ENCODE data around the gene ACSF3. TPM values are rescaled to one million over a fixed set of nuclear protein-coding genes. Genes with fewer than 3 reads are reported as not detected.

ACSF3 gene
- total RNA-seq, 1 donor from 2014 or later, result 31.7 TPM

DNA sequence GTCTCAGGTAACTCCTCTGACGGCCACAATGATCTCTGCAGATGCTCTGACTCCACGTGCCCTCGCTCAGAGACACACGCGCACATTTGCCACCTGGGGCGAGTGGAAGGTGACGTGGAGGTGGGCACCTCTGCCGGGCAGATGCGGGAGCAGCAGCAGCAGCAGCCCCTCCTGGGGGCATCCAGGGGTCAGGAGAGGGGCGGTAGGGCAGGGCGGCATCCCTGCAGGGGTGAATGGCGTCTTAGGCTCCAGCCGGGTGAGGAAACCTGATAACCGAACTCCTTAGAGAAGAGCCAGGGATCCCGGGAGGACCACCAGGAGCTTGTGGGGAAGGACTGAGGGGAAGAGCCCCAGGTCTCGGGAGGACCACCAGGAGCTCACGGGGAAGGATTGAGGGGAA lies 43.3 kb downstream of the ACSF3 start:
- Histone ChIP-seq H3K27me3 (ENCODE audit: low read depth) (no peaks in the 10 kb centered on the region), H3K27ac (no peak overlapping the region), H3K36me3 (peaks cover 69% of the 10 kb centered on the region), H3K9me3 (no peaks in the 10 kb centered on the region), H3K4me1 (no peaks in the 10 kb centered on the region), H3K4me3 (no peak overlapping the region)
- intact Hi-C loops (cut with DNase I), result no loop called here
- DNase-seq, result no peak
- ATAC-seq, result no peak
- TF ChIP-seq, protein P1, sequence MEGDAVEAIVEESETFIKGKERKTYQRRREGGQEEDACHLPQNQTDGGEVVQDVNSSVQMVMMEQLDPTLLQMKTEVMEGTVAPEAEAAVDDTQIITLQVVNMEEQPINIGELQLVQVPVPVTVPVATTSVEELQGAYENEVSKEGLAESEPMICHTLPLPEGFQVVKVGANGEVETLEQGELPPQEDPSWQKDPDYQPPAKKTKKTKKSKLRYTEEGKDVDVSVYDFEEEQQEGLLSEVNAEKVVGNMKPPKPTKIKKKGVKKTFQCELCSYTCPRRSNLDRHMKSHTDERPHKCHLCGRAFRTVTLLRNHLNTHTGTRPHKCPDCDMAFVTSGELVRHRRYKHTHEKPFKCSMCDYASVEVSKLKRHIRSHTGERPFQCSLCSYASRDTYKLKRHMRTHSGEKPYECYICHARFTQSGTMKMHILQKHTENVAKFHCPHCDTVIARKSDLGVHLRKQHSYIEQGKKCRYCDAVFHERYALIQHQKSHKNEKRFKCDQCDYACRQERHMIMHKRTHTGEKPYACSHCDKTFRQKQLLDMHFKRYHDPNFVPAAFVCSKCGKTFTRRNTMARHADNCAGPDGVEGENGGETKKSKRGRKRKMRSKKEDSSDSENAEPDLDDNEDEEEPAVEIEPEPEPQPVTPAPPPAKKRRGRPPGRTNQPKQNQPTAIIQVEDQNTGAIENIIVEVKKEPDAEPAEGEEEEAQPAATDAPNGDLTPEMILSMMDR (IDR thresholded peaks at IDR 0.05), result no peak

DNA sequence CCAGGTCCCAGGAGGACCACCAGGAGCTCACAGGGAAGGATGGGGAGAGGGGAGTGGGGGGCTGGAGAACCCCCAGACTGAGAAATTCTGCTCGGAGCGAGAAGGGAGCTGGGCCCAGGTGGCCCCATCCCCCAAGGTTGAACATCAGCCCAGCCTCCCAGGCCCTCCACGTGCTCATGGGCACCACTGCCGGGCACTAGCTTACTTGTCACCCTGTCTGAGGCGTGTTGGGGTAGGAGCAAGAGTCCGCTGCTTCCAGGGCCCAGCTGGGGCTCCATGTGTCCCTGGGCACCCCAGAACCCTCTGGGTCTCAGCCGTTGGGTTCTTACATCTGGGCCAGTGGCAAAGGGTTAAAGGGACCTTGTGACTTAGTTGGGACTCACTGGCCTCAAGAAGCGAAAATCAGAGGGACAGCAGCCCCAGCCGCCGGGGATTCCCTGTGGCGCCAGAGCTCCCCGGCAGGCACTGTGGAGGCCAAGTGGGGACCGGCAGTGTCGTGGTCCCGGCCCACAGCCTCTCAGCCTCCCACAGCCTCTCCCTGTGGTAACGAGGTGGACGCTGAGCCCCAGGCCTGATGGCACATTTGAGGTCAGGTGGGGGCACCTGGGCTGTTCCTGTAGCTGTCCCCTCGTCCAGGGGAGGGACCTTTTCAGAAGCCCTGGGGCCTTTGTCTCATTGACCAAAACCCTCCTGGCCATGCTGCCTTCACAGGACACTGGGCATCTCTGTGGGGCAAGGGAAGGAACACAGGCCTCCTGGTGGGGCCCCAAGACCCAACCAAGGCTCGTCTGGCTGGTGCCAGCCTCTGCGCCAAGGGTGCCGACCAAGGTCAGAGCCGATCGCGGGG lies 44.2 kb downstream of the ACSF3 start:
- Histone ChIP-seq H3K4me1 (no peaks in the 10 kb centered on the region), H3K4me3 (no peak overlapping the region), H3K9me3 (no peaks in the 10 kb centered on the region), H3K36me3 (peaks cover 64% of the 10 kb centered on the region), H3K27ac (no peak overlapping the region), H3K27me3 (ENCODE audit: low read depth) (no peaks in the 10 kb centered on the region)
- TF ChIP-seq, protein P1 (IDR thresholded peaks at IDR 0.05), result no peak
- intact Hi-C loops (cut with DNase I), result no loop called here
- DNase-seq, result peak; percentile 36
- no peak for ATAC-seq

DNA sequence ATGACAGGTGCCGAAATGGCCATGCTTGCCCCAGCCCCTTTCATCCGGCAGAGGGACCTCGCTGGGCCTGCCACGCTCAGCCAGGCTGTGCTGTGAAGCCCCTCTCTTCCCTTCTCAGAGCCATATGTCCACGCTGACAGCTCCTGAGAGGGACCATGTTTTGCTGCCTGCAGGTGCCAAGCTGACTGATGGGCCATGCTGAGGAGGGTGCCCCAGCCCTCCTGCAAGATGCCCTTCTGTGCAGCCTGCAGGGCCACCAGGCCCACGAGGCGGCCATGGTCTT lies 44.8 kb downstream of the ACSF3 start:
- H3K4me1 ChIP-seq, result no peaks in the 10 kb centered on the region
- DNase-seq (peak; percentile 33), ATAC-seq (no peak)
- H3K4me3 ChIP-seq, result no peak overlapping the region
- no peaks in the 10 kb centered on the region for H3K27me3 ChIP-seq (ENCODE audit: low read depth)
- intact Hi-C loops (cut with DNase I), result no loop called here
- H3K9me3 ChIP-seq, result no peaks in the 10 kb centered on the region
- H3K36me3 ChIP-seq, result peaks cover 61% of the 10 kb centered on the region
- H3K27ac ChIP-seq, result no peak overlapping the region
- TF ChIP-seq, protein P1 (IDR thresholded peaks at IDR 0.05), result no peak

DNA sequence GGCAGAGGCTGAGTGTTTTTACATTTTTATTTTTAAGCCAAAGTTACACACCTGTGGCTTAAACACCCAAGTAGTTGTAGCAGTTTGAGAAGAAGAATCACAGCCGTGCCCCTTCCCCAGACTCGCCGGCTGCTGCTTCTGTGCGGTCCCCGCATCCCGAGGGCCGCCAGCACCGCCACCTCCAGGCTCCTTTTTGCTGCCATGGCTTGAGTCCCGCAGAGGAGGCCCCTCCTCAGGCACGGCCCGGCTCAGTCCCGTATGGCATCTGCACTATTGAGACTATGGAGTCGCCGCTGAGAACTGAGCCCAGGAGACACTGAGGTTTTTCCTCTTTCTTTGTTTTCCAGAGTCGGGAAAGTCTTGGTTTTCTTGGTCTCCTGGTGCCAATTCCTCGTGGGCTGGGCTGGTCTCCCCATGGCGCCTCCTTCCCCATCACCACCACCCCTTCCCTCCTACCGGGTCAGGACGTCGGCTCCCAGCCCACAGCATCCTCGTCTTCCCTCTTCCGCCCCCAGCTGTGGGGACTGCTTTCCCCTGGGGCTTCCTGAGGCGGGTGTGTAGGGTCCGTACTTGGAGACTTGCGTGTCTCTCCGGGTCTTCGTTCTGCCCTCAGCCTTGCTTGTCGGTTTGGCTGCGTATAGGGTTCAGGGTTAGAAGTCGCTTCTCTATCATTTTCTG lies 45.3 kb downstream of the ACSF3 start:
- intact Hi-C loops (cut with DNase I), result no loop called here
- peak; percentile 24 for DNase-seq
- TF ChIP-seq, protein P1 (IDR thresholded peaks at IDR 0.05), result no peak
- Histone ChIP-seq H3K27me3 (ENCODE audit: low read depth) (no peaks in the 10 kb centered on the region), H3K27ac (no peak overlapping the region), H3K4me1 (no peaks in the 10 kb centered on the region), H3K36me3 (peaks cover 61% of the 10 kb centered on the region), H3K9me3 (no peaks in the 10 kb centered on the region), H3K4me3 (no peak overlapping the region)
- ATAC-seq, result no peak

DNA sequence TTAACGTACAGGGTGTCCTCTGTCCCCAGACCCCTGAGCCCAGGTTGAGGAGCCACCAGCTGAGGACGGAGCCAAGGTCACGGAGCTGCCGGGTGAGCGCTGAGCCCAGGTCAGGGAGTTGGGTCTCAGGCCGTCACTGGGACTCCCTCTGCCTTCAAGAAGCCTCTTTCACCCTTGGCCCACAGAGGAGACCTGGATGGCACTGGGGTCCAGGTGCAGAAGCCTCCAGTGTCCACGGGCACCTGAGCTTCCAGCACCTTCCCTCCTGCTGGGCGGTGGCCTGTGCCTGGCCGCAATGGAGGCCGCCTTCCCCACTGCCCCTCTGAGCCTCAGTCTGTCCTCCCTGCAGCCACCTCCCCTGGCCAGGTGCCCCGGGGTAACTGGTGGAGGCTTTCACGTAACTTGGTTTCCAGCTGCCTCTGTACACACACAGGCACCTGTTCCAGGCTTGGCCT lies 46.3 kb downstream of the ACSF3 start:
- H3K27me3 ChIP-seq (ENCODE audit: low read depth), result no peaks in the 10 kb centered on the region
- intact Hi-C loops (cut with DNase I), result no loop called here
- DNase-seq, result peak; percentile 30
- H3K4me1 ChIP-seq, result no peaks in the 10 kb centered on the region
- H3K27ac ChIP-seq, result no peak overlapping the region
- H3K4me3 ChIP-seq, result no peak overlapping the region
- H3K9me3 ChIP-seq, result no peaks in the 10 kb centered on the region
- H3K36me3 ChIP-seq, result peaks cover 63% of the 10 kb centered on the region
- TF ChIP-seq, protein P1 (IDR thresholded peaks at IDR 0.05), result no peak
- ATAC-seq, result no peak
